ENCODE measurements around the gene ICAM4.
A peak's percentile ranks its signal among the peaks of the same experiment; 100 is the strongest.
"Not testable (repeated sequence)": the region's sequence is repeated elsewhere in the genome, so short reads cannot be mapped to it uniquely, and the experiment has no call there.

ICAM4 gene

DNA sequence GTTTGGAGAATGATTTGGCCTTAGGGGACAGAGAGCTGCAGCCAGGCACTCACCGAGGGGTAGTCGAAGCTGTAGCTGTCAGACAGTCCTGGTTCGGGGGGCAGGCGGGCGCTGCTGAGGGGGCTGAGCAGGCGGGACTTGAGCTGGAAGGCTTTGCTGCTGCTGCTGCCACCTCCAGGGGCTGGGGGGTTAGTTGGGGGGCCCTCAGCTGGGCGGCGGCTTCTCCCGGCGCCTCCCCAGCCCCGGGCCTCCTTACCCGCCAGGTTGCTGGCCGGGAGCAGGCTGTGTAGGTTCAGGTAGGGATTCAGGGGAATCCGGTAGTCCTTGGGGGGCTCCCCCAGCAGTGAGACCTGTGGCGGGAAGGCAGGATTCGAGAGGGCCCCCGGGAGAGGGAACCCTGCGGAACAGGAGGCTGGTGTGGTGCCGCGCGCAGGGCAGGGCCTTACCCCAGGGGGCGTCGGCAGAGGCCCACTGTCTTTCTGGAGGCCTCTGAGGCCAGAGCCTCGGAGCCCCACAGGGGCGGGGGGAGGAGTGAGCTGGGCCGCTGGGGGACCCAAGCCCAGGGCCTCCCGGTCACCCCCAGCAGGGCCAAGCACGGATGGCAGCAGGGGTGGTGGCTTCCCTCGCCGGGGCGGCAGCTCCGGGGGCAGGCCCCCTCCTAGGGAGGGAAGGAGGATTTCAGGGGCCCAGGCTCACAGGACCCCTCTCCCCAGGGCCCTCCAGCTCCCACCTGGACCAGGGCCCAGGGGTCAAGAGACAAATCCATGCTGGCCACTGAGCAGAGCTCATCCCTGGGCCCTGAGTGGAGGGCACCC, 34.1 kb downstream of the ICAM4 start:
- no peak for DNase-seq

DNA sequence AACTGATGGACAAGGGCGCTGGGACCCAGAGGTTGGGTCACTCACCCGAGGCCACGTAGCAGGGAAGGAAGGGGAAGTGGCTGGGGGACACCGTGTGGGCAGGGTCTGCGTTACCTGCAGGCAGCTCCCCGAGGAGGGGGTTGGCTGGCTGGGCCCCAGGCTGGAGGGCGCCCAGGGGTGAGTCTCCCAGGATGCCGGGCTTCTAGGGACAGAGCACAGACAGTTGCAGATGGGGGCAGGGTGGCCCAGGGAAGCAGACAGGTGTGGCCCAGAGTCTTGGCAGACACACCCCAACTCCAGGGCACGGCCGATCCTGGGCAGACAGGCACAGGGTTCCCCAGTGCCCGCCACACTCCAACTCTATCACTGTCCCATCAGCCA, 34.7 kb downstream of the ICAM4 start:
- DNase-seq = no peak

DNA sequence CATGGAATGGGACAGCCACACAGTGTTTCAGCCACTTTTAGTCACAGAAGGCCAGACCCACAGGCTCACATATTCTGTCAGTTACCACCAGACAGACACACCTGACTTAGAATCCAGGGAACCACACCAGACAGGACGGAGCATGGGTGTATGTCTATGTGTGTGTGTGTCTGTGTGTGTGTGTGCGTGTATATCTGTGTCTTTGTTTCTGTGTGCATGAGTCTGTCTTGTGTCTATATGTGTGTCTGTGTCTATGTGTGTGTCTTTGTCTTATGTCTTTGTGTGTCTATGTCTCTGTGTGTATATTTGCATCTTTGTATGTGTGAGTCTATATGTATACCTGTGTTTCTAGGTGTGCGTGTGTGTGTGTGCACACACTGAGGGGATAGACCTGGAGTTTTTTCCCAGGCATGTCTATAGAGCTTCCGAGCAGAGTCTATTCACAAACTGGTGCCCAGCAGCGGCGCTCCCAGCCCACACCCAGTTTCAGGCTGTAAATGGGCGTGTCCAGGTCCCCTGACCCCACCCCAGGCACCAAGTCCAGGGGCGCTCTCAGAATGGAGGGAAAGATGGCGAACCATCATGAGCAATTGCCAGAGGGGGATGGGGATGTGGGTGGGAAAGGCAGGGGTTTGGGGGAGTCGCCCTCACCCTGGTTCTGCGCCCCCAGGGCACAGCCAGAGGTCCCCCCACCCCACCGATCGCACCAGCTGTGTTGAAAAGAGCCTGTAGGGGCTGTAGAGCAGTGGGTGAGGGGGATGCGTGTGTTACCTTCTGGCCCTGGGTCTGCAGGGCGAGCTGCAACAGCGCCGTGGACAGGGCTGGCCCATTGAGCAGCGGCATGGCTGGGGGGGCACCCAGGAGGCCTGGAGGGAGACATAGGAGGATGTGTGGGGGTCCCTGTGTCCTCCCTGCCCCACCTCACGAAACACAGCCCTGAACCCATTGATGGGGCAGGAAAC, 35.4 kb downstream of the ICAM4 start:
- DNase-seq = no peak

DNA sequence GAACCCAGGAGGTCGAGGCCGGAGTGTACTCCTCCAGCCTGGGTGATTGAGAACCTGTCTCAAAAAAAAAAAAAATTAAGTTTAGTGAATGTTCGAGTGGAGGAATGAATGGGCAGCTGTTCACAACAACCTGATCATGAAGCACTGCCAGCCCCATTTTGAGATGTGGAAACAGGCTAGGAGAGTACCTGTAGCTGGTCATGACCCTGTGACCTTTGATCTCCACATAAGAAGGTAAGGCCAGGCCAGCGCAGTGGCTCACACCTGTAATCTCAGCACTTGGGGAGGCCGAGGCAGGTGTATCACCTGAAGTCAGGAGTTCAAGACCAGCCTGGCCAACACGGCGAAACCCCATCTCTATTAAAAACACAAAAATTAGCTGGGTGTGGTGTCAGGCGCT, 39.0 kb downstream of the ICAM4 start:
- DNase-seq = no peak

DNA sequence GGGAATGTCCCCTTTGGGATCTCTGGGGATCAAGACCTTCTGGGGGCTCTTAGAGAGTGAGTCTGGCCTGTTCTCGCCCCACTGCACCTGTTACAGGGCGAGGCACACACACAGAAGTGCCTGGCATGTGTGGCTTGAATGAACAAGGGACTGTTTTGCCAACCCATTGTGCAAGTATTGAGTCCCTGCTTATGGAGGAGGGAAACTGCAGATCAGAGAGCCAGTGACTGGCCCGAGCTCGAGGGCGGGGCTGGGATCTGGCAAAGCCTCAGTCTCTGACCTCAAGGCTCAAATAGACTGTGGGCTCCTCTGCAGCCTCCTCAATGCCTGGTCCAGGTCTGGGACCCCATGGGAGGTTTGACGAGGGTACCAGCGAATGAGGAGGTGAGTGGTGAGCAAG, 41.0 kb downstream of the ICAM4 start:
- no peak for DNase-seq

DNA sequence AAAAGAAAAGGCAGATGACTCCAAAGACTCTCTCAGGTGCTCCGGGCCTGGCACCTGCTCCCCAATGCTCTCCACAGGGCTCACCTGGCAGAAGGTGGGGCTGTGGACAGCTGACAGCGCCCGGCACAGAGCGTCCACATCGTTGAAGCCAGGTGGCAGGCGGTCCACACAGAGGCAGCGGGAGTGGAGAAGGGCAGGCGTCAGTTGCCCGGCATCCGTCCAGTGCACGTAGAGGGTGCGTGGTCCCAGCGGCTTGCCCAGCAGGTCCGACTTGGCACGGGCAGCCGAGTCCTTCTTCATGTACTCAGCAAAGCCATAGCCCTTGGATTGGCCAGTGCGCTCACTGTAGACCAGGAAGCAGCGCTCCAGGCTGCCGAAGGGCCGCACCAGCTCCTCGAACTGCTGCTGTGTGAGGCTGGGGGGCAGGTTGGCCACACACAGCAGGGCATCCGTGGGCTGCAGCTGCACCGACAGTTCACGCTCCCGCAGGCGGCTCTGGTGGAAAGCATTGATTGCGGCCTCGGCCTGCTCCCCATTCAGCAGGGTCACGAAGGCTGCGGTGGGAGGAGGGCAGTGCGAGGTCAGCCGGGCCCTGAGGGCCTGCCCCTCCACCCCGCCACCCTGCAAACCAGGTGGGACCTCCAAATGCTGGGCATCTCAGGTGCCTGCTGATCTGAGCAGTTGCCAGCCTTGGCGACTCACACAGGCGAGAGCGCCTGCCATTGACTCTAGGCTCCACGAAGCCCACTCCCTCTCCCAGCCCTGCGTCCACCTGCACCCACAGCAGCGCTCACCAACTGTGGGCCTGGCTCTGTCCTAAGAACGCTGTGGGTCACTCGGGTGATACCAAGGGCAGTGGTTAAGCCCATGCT, 42.0 kb downstream of the ICAM4 start:
- DNase-seq = no peak

DNA sequence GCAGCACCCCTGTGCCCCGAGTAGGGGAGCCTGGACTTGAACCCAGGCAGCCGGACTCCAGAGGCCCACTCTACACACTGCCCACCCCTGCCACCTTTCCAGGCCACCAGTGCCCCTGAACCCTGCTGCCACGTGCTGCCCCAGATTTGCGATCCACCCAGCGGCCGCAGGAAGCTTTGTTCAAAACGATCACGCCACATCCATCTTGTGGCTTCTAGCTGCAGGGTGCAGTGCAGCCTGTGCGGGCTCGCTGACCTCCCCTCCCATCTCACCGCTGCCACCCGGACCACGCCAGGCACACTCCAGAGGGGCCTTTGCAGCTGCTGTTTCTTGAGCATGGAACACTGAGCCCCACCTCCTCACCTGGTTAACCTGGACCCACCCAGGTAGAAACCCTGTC, 42.8 kb downstream of the ICAM4 start:
- no peak for DNase-seq

DNA sequence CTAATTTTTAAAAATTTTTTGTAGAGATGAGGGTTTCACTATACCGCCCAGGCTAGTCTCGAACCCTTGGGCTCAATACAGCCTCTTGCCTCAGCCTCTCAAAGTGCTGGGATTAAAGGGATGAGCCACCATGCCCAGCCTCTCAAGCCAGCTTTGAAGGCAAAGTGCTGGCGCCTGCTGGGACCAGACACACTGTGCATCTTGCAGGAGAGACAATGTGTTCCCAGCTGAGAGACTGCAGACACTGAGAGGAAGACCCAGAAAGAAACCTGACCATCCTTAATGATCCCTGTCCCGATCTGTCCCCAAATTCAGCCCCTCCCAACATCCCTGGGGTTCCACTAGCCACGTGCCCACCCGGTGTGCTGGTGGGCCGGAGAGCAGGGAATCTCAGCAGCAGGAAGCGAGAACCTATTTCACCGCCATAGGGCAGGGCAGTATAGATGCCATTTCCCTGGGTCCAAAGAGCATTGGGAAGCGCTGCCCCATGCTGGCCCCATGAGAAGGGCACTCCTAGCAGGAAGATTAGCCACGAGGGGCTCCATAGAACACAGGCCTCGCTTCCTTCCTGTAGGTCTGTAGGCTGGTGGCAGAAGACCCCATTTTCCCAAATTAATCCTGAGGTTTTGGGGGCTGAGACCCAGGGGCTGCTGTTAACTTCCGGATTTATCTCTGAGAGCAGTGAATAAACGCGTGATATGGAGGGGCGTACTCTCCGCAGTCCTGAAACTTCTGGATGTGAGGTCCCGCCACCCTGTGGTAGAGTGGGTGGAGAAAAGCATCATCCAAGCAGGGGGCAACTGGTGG, 45.6 kb downstream of the ICAM4 start:
- DNase-seq = no peak

DNA sequence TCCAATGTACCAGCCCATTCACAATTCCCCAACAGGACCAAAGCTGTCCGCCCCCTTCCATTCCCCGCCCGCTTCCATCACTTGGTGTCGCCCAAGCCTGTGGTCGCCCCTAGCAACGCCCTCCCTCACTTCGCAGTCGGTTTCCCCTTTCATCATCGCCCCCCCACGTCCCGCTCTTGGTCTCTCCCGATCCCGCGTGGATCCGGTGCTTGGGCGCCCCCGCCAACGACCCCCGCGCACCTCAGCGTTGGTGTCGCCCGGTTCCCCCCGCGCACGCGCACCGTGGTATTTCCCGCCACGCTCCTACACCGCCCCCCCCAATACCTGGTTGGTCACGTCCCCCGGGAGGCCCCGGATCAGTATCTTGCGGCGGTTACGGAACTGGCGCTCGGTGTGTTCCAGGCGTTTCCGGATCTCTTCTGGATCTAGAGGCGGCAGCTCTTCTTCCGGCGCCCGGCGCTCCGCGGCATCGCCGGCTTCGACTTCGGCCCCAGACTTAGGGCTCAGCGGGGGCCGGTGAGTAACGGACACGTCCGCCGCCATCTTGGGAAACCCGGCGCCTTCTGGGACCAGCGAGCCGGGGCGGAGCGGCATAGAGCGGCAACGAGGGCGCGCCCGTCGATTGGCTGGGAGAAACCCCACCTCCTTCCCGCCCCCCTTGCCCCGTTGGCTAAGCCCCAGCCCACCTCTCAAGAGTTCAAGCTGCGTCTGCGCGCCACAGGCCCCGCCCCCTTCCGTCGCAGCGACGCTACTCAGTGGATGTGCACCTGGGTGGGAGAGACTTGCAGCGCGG, 46.4 kb downstream of the ICAM4 start, which contains the start of gene RAVER1:
Gene RAVER1 (minus strand): TSS at position 565 of the 793 bp plus-strand sequence. CDS start 22 bp downstream, at position 543.
- DNase-seq = peak; percentile 98

DNA sequence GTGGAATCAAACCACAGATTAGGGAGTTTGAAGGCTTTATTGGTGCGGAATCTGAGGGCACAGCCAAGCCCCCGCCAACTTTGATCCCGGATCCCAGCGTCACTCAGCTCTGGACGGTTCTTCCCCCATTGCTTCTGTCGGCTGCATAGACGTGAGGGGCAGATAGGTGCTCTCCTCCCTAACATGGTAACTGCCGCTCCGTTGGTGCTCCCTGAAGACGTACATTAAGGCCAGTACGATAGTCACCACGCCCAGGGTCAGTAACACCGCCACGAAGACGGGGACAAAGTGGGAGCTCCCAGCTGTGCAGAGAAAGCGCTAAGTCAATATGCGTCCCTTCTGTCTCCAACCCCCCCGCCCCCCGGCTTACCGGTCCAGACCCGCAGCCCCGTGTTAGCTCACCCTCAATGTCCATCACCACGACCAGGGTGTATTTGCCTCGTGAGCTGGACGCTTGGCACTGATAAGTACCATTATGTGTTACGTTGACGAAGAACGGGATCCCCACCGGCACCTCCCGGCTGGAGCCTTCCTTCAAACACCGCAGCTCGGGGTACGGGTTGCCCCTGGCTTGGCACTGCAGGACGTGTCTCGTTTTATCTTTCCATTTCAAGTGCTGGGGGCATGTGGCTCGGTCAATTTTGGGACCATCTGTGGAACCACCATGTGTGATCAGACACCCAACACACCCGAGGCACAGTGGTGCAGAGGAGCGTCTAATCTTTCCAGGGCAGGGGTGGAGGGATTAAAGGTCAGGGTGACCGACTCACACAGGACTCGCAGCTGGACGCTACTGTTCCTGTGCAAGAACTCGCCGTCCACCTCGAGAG, 47.2 kb downstream of the ICAM4 start:
- no peak for DNase-seq

DNA sequence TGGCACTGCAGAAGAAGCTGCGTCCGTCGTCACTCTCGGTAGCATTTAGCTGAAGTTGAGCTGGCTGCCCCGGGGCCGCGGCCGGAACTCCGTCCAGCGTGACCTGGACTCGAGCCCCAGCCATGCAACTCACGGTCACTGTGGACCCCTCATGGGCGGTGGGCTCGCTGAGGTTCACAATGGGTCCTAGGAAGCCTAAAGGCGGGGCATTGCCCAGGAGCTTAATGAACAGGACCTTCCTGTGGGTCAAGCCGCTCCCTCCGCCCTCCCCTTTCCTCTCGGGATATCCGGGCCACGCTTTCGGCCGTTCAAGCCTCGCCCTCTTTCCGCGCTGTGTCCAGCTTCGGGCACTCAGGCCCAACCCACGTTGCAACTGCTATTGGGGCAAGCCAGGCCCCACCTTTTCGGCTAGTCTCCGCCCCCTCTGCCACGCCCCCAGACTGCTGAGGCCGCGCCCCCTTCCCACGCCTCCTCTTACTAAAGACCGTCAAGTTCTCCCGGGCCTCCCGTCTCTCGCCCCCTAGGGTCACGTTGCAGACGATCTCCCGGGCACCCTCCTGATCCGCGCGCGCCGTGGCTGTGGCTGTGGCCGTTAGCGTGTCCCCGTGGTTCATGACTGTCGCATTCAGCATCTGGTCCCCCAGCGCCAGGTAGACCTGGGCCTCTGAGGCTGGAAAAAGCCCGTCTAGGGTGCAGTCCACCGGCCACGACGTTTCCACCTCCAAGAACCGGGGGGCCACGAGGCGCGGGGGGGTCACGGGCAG, 48.0 kb downstream of the ICAM4 start:
- DNase-seq = peak; percentile 67

DNA sequence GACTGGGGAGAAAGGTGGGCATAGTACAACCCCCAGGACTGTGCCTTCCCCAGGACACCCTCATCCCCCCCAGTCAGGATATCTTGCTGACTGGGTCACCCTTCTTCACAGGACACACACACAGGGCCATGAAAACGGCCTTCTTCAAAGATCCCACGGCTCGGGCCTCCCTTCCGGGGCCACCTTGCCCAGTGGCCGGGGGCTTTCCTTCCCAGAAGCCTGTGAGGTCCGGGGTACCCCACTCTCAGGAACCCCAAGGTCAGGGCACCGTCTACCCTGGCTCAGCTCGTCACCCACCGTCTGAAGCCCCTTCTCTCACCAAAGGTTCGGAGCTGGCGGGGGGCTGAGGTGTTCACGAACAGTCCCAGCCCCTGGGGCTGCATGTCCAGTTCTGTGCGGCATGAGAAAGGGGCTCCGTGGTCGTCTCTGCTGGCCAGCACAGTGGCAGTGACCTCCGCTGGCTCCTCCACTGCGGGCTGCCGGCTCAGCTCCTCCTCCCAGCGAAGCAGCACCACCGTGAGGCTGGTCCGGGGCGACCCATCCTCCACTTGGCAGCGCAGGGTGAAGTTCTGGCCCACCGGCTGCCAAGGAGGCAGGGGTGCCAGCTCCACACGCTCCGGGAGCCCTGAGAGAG, 48.7 kb downstream of the ICAM4 start:
- no peak for DNase-seq

DNA sequence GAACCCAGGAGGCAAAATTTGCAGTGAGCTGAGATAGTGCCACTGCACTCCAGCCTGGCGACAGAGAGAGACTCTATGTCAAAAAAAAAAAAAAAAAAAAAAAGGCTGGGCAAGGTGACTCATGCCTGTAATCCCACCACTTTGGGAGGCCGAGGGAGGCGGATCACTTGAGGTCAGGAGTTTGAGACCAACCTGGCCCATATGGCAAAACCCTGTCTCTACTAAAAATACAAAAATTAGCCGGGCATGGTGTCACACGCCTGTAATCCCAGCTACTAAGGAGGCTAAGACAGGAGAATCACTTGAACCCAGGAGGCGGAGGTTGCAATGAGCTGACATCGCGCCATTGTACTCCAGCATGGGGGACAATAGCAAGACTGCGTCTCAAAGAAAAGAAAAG, 50.0 kb downstream of the ICAM4 start:
- DNase-seq = not testable (repeated sequence)

Data from stimulated activated CD4-positive, alpha-beta T cell treated with anti-CD3 and anti-CD28 coated beads, Interleukin-1b, Interleukin-23, amount 100 ng/mL, for 48 hours (primary cell).